IMR-90 (cell line): Measurements from ENCODE around the gene RRP1B.

Experiments
- BHLHE40 ChIP-seq: fragments of 150-350 bp; IDR thresholded peaks from 2 replicates; pipeline ENCODE4 v1.6.1; 2016; ENCODE audit warnings: mild to moderate bottlenecking, low read depth, low read length
- CEBPB ChIP-seq: IDR thresholded peaks from 2 replicates; pipeline ENCODE4 v1.6.1; 2012; ENCODE audit warnings: low read depth, low read length, improper control_type of control experiment
- CHD1 ChIP-seq: IDR thresholded peaks from 2 replicates; pipeline ENCODE4 v1.6.1; 2012; ENCODE audit warnings: low read depth, low read length, improper control_type of control experiment
- ELK1 ChIP-seq: fragments of 150-350 bp; IDR thresholded peaks from 2 replicates; pipeline ENCODE4 v1.6.1; 2016; ENCODE audit warnings: low read depth, mild to moderate bottlenecking, low read length, moderate library complexity, borderline replicate concordance
- FOS ChIP-seq: fragments of 150-350 bp; IDR thresholded peaks from 2 replicates; pipeline ENCODE4 v1.6.1; 2016; ENCODE audit warnings: low read depth, low read length
- MAFK ChIP-seq: IDR thresholded peaks from 2 replicates; pipeline ENCODE4 v1.6.1; 2012; ENCODE audit warnings: low read depth, low read length, improper control_type of control experiment
- MAZ ChIP-seq: IDR thresholded peaks from 2 replicates; pipeline ENCODE4 v1.6.1; 2012; ENCODE audit warnings: low read depth, mild to moderate bottlenecking, low read length, improper control_type of control experiment, moderate library complexity, borderline replicate concordance
- MXI1 ChIP-seq: IDR thresholded peaks from 2 replicates; pipeline ENCODE4 v1.6.1; 2012; ENCODE audit warnings: low read depth, mild to moderate bottlenecking, low read length, moderate library complexity, borderline replicate concordance
- NFE2L2 ChIP-seq: fragments of 150-350 bp; IDR thresholded peaks from 2 replicates; pipeline ENCODE4 v1.6.1; 2016; ENCODE audit warnings: low read depth, mild to moderate bottlenecking, low read length
- POLR2A ChIP-seq: IDR thresholded peaks from 2 replicates; pipeline ENCODE4 v1.6.1; 2012; ENCODE audit warnings: mild to moderate bottlenecking, low read depth, low read length
- RAD21 ChIP-seq: IDR thresholded peaks from 2 replicates; pipeline ENCODE4 v1.6.1; 2012; ENCODE audit warnings: low read length, improper control_type of control experiment
- RFX5 ChIP-seq: IDR thresholded peaks from 2 replicates; pipeline ENCODE4 v1.8.0; 2012; ENCODE audit warnings: low read depth, mild to moderate bottlenecking, low read length, moderate library complexity
- SMC3 ChIP-seq: fragments of 150-350 bp; IDR thresholded peaks from 2 replicates; pipeline ENCODE4 v1.6.1; 2016; ENCODE audit warnings: low read depth, mild to moderate bottlenecking, antibody characterized with exemption, low read length, moderate library complexity
- TF ChIP-seq, protein P1 (sequence below): conservative IDR thresholded peaks from 2 replicates; pipeline ENCODE4 v1.5.1; 2012; ENCODE audit warnings: mild to moderate bottlenecking, low read depth, low read length, improper control_type of control experiment

- TF ChIP-seq RAD21 (no peak), POLR2A (no peak), FOS (no peak), CEBPB (no peak), ELK1 (no peak), CHD1 (no peak), SMC3 (no peak), NFE2L2 (no peak), BHLHE40 (no peak), RFX5 (no peak), MAFK (no peak), MXI1 (no peak), MAZ (no peak)
- TF ChIP-seq, protein P1, sequence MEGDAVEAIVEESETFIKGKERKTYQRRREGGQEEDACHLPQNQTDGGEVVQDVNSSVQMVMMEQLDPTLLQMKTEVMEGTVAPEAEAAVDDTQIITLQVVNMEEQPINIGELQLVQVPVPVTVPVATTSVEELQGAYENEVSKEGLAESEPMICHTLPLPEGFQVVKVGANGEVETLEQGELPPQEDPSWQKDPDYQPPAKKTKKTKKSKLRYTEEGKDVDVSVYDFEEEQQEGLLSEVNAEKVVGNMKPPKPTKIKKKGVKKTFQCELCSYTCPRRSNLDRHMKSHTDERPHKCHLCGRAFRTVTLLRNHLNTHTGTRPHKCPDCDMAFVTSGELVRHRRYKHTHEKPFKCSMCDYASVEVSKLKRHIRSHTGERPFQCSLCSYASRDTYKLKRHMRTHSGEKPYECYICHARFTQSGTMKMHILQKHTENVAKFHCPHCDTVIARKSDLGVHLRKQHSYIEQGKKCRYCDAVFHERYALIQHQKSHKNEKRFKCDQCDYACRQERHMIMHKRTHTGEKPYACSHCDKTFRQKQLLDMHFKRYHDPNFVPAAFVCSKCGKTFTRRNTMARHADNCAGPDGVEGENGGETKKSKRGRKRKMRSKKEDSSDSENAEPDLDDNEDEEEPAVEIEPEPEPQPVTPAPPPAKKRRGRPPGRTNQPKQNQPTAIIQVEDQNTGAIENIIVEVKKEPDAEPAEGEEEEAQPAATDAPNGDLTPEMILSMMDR: no peak
Observed at GRCh38 chr21:43669828-43670605, 10.7 kb downstream of the RRP1B start.
